Left colon (tissue), 2 donors: ENCODE data around the gene SERPINH1. TPM values are rescaled to one million over a fixed set of nuclear protein-coding genes. Genes with fewer than 3 reads are reported as not detected.
"Not testable (repeated sequence)": the region's sequence is repeated elsewhere in the genome, so short reads cannot be mapped to it uniquely, and the experiment has no call there.

Experiments used
- ATAC-seq: fragments of 200-7000 bp; cut with Tn5 transposase; one replicate; pipeline ENCODE4 v1.9.1; 2020; ENCODE audit warnings: mild to moderate bottlenecking, moderate library complexity
- DNase-seq, 2 donors: peaks; one replicate each; pipeline ENCODE4 v3.0.0-alpha.2; 2020
- intact Hi-C, 2 donors: fragments of 100-400 bp; cut with DNase I in 1 of 2; cut with micrococcal nuclease in 1 of 2; formaldehyde crosslinking; loops; one replicate each; pipeline versions ENCODE4 v1.11.2 to v1.14.0; 2022; cut with DNase I, micrococcal nuclease
- total RNA-seq, 2 donors: library from RNA; stranded (reverse); fragmentation: NEBNext Ultra II Directional; extraction: Animal tissue kit (Norgen Biotek cat#: 25700); gene quantifications; one replicate each; pipeline ENCODE4 v1.2.1, GENCODE V29; 2021
- donor health status: DM: no; HTN: no; CAD: no.
- donor health status: DM: yes; HTN: yes; CAD: no.

SERPINH1 gene
- total RNA-seq, 2 donors from 2014 or later = 24.0 to 41.5 TPM

DNA sequence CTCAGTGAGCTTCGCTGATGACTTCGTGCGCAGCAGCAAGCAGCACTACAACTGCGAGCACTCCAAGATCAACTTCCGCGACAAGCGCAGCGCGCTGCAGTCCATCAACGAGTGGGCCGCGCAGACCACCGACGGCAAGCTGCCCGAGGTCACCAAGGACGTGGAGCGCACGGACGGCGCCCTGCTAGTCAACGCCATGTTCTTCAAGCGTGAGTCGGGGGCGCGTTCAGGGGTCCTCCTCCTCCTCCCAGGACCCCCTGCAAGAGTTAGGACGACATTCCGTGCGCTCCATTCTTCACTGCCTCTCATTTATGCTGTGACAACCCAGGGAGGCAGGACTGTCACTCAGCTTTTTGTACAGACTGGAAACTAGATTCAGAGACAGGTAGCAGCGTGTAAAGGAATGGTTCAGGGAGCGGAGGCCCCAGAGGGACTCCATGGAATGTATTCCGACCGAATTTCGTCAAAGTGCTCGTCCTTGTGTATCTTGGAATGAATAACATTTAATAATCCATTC lies 4.8 kb downstream of the SERPINH1 start:
- no peak for DNase-seq
- ATAC-seq = no peak
- intact Hi-C loops = no loop called here

- no peak for DNase-seq
- intact Hi-C loops = no loop called here
- ATAC-seq = no peak
Measured at GRCh38 chr11:75567971-75568370, 5.9 kb downstream of the SERPINH1 start.

- intact Hi-C loops = no loop called here
- DNase-seq (no peak), ATAC-seq (no peak)
Measured at GRCh38 chr11:75568616-75569219, 6.7 kb downstream of the SERPINH1 start.

GRCh38 chr11:75570559-75571139 lies 8.6 kb downstream of the SERPINH1 start:
- intact Hi-C loops = no loop called here
- DNase-seq (no peak), ATAC-seq (no peak)

- ATAC-seq = no peak
- intact Hi-C loops = no loop called here
- no peak for DNase-seq
Measured at GRCh38 chr11:75571625-75572024, 9.6 kb downstream of the SERPINH1 start.

- intact Hi-C loops = no loop called here
- no peak for DNase-seq
- ATAC-seq = no peak
Measured at GRCh38 chr11:75572744-75573143, 10.7 kb downstream of the SERPINH1 start.

- intact Hi-C loops = no loop called here
- no peak for DNase-seq
- ATAC-seq = no peak
Measured at GRCh38 chr11:75574698-75575602, 12.9 kb downstream of the SERPINH1 start.

- DNase-seq (no peak), ATAC-seq (no peak)
- intact Hi-C loops = no loop called here
Measured at GRCh38 chr11:75576017-75576416, 14.0 kb downstream of the SERPINH1 start.

DNA sequence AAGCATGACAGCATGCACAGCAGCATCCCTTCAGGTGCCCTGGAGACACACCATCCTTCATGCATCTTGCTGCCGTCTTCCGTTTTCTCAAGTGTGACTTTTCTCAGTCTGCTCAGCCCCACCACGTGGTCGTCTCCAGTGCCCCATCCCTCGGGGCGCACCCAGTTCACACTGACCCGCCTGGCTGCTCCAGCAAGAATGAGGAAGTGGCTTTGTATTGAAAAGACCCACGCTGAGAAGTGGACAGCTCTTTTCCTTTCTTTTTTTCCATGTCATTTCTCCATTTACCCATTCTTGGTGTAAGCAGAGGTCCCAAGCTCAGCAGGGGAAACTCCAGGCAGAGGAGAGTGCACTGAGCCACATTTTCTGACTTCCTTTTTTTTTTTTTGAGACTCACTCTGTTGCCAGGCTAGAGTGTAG lies 14.5 kb downstream of the SERPINH1 start:
- intact Hi-C loops = no loop called here
- ATAC-seq = peak; percentile 83
- DNase-seq = peak; percentile 59 to 76

DNA sequence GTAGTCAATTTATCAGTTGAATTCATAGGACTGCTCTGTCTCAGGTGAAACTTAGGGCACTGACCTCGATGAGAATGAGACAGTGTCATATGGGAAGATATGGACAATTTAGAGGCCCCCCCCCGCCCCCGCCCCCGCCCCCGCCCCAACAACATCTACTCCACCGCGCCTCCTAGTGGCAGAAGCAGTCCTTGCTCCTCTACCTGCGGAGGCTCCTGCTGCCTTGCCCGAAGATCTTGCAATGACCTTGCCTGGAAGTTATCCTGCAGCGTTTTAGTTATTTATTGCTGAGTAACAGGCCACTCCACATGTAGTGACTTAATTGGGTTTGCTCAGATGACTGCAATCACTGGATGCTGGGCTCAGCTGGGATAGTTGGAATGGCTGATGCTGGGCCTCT lies 15.2 kb downstream of the SERPINH1 start:
- peak; percentile 62 for ATAC-seq
- intact Hi-C loops = no loop called here
- peak in 1 of 2 donors; percentile 69 for DNase-seq

DNA sequence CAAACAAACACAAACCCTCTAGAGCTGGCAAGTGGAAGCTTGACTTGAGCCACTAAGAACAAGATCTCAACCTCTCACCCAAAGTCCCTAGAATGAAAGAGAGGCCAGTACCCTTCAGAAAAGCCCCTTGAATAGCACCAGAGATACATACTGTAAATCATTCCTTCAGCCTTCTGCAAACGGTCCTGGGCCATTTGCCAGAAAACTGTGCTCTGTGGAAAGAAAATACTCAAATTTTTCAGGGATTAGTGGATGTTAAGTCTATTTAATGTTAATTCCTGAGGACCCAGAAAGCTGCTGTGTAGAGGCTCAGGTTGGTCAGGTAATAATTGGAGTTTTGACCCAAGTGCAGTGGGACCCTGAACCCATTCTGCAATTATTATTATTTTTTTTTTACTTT lies 16.9 kb downstream of the SERPINH1 start:
- intact Hi-C loops = no loop called here
- no peak for ATAC-seq
- DNase-seq = no peak

DNA sequence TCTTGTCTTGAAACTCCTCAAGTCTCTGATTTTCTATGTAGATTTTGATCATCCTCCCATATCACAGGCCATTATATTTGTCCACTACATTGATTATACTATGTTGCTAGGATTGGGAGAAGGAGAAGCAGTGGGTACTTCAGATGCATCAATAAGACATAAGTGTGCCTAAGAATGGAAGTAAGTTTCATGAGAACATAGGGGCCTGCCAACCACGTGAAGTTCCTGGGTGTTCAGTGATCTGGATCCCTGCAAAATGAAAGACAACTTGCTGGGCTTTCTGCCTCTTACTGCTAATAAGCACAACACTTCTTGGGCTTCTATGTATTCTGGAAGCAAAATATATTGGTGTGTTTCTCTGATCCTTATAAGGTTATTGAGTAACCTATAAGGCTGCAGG lies 17.8 kb downstream of the SERPINH1 start:
- DNase-seq = no peak
- intact Hi-C loops = no loop called here
- no peak for ATAC-seq

DNA sequence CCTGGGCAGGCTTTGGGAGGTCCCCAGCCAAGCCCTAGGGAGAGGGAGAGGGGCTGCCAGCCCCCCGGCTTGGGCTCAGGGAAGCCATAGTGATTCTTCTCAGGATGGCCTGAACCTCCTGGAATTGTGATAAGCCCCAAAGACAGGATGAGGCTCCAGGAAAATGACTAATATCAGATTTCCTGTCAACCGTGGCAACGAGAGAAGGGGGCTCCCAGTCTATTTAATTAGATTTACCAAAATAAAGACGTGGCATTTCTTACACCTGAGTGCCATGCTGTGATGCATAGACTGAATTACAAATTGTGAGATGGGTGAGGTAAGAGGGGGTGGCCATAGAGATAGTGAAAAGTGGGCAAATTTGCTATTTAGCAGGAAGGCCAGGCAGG lies 20.4 kb downstream of the SERPINH1 start:
- ATAC-seq (no peak), DNase-seq (no peak)
- intact Hi-C loops = no loop called here

- intact Hi-C loops = no loop called here
- peak; percentile 82 for ATAC-seq
- peak in 1 of 2 donors; percentile 57 for DNase-seq
Measured at GRCh38 chr11:75582895-75583717, 21.1 kb downstream of the SERPINH1 start.

GRCh38 chr11:75583718-75584658 lies 21.9 kb downstream of the SERPINH1 start:
- DNase-seq = peak; percentile 49 to 65
- peak; percentile 58 for ATAC-seq
- intact Hi-C loops = no loop called here

DNA sequence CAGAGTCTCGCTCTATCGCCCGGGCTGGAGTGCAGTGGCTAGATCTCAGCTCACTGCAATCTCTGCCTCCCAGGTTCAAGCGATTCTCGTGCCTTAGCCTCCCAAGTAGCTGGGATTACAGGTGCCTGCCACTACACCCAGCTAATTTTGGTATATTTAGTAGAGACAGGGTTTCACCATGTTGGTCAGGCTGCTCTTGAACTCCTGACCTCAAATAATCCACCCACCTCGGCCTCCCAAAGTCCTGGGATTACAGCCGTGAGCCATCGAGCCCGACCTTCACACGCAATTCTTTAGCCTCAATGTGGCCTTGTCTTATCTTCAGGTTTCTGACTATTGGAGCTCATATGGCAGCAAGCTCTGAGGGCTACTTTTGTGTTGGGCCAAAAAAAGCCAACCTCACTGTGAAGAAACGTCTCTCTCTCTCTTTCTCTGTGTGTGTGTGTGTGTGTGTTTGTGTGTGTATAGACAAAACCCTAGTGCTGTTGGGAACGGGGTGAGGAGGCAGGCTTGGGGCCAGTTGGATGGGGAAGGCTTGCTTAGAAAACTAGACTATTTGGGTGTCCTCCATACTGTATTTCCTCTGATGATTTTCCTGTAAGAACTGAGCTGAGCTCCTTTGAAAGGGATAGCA lies 22.7 kb downstream of the SERPINH1 start:
- DNase-seq, ATAC-seq, intact Hi-C loops: not testable (repeated sequence)

- ATAC-seq = no peak
- intact Hi-C loops = no loop called here
- no peak for DNase-seq
Measured at GRCh38 chr11:75585293-75585670, 23.2 kb downstream of the SERPINH1 start.
